ENCODE results near the gene NAP1L5.
A peak's percentile ranks its signal among the peaks of the same experiment; 100 is the strongest.

Gene NAP1L5, protein sequence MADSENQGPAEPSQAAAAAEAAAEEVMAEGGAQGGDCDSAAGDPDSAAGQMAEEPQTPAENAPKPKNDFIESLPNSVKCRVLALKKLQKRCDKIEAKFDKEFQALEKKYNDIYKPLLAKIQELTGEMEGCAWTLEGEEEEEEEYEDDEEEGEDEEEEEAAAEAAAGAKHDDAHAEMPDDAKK

DNA sequence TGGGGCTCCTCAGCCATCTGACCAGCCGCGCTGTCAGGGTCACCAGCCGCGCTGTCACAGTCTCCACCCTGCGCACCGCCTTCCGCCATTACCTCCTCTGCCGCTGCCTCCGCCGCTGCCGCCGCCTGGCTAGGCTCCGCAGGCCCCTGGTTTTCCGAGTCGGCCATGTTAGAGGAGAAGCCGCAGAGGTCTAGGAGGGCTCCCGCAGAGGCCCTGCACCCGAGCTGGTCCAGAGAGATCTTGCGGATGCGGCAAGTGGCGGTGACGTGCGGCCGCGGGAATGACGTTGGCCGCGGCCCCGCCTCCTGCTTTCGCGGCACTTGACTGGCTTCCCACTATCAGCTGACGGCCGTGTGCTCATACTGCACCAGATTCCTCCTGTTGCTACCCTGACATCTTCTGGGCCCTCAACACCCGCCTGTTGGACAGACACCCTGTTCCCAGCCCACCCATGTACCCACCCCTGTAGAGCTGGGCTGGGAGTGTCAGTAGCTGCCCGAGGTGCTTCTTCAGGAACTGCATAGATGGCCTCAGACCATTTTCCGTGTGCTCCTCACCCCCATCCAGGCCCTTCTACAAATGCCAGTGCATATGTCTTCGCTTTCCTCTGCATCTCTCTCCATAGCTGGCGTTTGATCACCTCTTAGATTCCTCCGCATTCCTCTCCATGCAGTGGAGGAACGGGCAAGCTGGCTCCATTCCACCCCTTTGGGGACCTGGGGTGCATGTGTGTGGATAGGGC, at the start of gene NAP1L5:
Gene NAP1L5 (minus strand): TSS at position 242 of the 742 bp plus-strand sequence. CDS start 75 bp downstream, at position 167.
- peak; percentile 68 for DNase-seq

DNA sequence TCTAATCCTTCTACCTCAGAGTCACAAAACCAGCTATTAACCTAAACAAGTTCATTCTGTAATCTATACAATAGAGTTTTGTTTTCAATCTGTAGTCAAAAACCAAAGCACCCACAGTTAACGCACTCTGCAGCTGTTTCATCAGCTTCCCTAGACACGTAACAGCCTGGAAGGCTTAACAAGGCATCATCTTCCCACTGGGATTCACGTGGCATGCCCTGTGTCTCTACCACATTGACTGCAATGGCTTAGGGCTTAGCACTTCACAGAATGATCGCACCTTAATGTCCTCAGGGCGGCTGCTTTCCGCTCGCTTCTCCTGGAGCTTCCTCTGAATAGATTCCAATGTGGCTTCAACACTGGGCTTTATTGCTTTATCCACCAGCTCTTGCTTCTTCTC, 49.7 kb upstream of the NAP1L5 start:
- DNase-seq: no peak

DNA sequence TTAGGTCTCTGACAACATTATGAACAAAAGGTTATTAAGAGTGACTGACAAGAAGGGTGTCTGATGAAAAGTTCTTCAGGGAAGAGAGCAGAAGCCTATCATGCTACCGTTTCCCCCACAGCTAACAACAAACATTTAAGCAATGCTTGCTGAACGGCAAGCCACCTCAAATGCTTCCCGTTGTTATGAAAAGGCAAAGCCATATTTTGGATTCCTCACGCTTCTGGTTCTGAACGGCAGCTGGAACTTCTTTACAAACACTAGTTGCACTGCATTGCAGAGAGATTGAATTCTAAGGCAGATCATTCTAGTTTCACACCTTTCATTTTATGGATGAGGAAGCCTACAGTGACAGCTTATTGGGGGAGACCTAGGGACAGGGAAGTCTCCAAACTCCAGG, 48.6 kb upstream of the NAP1L5 start:
- DNase-seq: no peak

DNA sequence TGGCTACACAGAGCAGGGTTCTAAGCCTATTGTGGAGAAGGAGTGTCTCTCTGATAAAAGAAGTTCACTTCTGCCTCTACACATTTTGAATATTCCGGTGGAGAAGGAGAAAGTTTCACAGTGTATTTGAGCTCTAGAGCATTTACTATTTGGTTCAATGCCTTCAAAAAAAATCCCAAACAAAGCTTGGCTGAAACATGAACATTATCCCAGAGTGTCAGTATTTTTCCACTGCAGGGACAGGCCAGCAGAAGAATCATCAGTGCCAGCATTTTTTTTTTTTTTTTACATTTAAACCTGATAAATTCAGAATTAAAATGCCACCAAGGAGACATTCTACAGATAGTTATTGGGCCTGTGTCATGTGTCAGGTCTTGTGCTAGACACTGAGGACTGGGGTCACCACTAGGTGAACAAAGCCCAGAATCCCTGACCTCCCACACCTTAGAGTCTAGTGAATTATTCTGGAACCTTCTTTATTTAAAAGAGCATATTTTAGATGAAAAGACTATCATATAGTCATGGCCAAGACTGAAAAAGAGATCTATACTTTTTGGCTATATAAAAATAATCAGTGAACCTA, 48.0 kb upstream of the NAP1L5 start:
- DNase-seq: no peak

DNA sequence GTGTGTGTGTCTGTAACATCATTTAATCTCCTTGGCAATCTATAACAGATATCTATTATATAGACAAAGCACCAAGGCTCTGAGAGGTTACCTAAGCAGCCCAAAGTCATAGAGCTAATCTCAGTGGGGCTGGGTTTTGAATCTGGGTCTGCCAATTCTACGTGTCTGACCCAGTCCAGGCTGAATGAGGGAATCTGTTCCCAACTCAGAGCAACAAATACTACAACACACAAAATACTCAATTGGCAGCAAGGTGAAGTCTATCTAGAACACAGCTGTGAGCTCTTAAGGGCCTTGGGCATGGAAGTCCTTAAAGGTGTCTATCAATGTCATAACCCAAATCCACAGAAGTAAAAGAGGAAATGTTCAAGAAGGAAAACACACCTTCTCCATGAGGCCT, 47.5 kb upstream of the NAP1L5 start:
- no peak for DNase-seq

DNA sequence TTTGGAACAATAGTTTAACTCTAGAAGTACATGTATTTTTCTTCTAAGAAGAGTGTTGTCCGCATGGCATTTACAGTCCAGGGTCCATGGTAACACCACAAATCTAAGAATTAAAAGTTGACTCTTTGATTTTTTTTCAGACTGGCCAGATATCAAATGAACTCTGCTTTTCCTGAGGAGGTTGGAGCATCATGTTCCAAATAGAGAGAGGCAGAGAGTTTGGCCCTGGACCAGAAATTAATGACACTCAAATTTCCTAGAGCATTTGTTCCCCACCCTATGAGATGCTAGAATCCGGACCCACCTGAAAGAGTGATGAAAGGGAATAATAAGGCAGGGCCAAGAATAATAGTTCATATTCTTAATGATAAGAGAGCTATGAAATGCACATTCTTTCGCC, 47.0 kb upstream of the NAP1L5 start:
- DNase-seq: no peak

DNA sequence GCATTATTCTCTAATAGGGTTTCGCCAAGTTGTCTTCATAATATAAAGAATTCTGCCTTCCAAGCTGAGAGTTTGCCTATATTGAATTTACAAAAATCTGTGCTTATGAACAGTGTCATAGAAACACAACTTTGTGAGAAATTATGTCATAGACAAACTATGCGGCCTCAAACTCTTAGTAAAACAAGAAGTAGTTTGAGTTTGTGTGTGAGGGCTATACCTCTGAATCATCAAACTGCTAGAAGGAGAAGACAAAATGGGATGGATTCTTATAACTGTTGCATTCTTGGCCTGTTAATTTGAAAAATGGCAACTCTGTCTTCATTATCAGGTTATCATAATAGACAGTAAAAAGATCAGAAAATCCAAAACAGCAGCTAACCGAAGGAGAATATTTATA, 46.1 kb upstream of the NAP1L5 start:
- no peak for DNase-seq

DNA sequence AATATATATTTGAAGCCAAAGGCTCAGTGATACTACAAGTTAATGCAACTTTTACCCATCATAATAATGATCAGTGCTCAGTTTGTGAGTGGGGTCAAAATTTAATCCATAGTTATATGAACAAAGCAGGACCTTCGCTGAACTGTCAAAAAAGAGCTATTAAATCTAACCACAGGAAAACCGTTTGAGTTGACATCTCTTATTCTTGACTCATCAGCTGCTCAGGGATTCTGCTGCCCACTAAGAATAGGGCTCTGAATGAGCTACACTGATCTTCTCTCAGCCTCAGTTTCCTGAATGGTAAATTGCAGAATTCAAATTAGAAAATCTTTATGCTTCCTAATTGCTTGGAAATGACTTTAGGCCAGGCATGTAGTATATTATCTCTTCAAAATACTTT, 44.9 kb upstream of the NAP1L5 start:
- DNase-seq: no peak

DNA sequence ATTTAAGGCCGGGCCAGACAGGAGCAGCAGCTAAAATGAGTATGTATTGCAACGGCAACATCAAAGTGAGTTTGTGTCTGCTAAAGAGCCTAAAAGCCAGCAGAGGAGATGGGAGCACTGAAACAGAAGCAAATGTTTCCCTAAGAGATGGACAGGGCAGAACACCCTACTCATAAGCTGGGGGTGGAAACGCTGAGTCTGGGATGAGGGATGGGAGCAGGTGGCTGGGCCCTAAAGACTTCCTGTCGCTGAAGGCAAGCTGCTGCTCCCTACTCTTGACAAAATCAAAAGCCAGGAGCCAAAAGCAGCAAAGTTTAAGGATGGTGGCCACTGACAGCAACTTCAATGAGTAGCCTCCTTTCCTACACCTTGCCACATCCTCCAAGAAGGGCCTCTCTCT, 40.6 kb upstream of the NAP1L5 start:
- DNase-seq: no peak

DNA sequence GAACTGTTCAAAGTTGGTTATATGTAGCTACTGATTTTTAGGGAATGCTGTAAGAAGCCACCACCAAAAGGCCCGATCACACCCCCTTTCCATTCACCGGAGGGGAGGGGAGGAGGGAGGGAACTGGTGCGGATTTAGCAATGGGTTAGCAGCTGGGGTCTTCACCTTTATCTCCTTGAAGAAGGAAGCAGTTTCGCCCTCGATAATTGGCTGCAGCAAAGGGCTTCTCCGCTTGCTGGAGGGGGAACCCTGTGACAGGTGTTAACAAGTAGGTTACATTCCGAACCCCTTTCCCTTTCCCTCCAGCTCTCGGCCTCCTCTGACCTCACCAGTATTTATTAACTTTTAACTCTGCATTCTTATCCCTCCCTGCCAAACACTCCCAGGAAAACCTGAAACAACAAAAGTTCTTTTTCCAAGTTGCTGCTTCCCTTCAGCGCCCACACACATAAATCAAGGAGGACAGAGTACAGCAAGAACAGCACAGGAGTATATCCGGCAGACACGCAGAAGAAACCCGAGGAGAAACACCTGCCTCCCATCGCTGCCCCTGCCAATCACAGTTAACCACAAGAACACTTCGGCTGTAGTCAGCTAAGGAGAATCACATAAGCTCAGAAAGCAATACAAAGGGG, 39.8 kb upstream of the NAP1L5 start:
- no peak for DNase-seq

DNA sequence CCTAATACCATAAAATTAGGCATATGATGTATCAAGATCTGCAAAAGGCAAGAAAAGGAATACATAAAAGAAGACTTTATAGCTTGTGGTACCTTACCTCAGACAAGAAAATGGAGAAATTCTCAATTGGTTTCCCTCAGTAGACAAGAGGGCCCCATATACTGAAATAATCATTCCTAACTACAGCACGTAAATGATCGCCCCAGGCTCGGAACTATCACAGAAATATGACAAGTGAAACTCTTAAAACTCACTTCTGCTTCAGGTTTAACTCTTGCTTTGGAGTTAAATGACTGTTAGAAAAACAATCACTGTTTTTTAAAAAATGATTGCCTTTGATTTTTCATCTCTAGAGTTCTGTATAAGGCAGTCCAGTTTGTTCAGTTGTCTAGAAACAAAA, 38.6 kb upstream of the NAP1L5 start:
- DNase-seq: no peak

DNA sequence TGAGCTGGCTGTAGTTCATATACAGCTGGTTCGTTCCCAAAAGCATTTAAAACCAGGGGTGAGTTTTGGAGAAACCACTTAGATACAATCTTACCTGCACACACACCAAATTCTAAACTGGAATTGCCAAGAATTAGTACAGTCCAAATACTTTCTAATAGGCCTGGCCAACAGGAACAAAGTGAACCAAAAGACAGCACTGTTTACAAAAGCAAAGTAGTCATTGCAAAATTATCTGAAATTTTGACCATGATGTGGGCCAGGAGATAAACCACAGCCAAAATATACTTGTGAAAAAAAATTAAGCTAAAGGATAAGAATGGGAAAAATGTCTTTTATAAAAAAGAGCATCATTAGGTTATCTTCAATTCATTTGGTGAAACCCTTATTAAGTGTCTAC, 37.9 kb upstream of the NAP1L5 start:
- no peak for DNase-seq

DNA sequence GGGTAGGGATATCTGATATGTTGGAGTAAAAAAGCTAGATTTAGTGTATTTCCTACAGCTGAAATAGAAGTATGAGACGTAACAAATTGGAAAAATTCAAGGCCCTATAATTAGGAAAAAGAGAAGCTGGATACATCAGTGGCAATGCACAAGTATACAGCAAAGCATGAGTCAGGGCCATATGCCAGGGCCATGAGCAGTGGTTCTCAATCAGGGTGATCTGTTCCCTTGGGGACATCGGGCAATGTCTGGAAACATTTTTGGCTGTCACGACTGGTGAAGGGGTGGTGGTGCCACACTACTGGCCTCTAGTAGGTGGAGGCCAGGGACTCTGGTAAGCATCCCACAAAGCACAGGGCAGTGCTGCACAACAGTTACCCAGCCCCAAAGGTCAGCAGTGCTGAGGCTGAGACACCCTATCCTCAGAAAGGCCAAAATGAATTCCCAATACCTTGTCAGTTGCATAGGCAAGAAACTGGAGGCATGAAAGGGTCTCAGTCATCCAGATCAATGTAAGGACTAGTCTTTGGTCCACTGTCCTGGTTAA, 36.8 kb upstream of the NAP1L5 start:
- no peak for DNase-seq

DNA sequence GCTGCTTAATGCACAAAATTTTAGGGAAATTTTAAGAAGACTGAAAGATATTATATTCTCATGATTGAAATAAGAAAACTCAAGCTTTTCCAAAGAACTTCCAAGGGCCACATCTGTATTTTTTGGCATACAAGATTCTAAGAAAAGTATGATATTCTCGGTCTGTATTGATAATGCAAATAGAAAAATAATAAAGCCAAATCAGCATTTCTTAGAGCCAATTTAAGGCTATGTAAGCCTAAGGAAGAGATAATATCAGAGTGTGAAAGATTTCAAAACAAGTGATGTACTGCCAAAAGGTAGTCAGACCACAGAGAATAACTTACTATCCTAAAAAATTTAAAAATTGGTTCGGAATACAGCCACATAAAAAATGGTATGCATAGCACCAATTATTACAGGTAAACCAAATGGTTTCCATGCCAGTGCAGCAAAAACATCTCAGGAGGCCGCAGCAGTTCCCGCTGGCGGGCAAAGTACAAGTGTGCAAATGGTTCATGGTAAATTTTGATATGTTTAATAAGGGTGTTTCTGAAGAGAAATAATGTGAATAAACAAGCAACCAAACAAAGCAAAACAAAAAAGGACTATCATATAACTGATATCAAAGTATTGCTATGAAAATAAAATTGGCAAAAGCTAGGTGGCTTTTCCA, 35.2 kb upstream of the NAP1L5 start:
- no peak for DNase-seq

DNA sequence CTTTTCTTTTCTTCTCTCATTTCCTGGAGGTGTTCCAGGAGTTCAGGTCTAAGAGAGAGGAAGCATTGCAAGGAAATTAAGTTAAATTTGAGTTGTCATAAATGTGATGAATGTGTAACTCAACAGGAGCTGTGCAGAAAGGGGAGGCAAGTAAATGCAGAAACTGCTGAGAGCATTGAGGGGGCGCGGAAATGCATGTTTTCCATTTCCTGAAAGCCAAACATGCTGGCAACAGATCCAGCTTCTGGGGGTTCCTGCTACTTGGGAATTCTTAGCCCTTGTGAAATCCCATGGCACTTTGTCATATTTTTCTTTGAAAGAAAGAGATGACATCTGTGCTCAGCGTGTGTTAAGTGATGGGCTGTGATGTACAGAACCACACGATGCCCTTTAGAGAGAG, 33.8 kb upstream of the NAP1L5 start:
- DNase-seq: no peak

DNA sequence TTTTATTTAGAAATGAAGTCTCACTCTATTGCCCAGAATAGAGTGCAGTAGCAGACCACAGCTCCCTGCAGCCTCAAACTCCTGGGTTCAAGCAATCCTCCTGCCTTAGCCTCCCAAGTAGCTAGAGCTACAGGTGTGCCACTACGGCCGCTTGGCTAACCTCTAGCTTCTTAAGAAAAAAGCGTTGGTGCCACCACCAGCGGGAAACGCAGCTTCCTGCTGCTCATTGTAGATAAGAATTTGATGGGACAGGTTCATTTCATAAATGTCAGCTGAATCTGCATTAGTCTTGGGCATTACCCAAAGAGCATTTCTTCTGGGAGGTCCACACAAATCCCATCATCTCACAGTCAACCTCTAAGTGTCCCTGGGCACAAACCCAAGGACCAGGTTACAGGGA, 33.2 kb upstream of the NAP1L5 start:
- no peak for DNase-seq

DNA sequence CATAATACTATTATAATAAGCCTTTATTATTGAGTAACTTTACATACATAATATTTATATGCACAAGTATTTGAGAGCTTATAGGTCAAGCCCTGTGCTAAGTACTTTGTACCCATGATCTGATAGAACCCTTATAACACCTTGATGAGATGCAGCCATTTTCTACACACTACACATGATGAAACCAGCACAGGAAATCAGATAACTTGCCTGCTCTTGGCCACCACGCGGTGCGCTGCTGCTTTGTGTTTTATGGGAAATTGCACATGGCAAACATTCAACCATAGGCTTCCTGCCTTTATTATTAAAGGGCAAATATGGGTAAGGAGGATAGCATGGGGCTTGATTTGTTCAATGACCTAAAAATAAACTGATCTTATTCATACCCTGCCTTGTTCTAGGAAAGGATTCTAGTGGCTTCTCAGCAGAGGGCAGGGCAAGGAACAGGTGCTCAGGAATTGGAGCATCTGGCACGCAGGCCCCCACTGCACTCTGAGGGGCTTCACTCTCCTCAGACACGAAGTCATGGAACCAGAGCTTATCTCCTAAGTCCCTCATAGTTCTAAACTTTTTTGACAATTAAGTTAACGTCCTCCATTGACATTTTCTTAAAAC, 31.6 kb upstream of the NAP1L5 start:
- DNase-seq: no peak

DNA sequence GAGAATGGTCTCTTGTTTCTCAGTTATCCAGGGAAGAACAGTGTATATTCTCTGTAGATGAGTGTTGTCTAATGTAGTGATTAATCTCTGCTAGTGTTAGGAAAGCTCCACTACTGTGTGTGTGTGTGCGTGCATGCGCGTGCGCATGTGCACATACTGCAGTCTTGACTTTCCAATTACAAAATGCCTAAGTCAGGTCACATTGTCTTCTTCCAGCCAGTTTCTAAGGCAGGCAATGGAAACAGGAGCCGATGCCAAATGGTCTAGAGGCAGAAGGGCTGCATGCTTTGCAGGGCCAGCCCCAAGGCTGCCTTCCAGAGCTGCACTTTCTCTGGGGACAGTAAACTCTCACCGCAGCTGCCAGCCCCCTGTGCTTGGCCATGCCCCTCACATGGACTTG, 30.5 kb upstream of the NAP1L5 start:
- no peak for DNase-seq

DNA sequence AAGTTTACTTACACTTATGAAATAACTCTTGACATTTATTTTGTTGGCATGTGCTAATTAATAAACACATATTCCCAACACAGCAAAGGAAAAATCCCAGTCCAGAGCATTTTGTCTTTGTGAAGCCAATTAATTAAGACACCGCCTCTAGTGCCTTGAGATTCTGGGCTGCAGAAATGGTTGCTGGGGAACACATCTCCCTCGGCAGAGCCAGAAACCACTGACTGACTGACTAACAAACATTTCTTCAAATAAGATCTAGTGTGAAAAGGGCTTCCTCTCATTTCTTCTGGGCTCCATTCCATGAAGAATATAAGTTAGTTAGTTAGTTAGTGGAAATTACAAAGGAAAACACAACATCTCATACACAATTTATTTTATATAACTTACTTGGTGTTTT, 28.4 kb upstream of the NAP1L5 start:
- no peak for DNase-seq

DNA sequence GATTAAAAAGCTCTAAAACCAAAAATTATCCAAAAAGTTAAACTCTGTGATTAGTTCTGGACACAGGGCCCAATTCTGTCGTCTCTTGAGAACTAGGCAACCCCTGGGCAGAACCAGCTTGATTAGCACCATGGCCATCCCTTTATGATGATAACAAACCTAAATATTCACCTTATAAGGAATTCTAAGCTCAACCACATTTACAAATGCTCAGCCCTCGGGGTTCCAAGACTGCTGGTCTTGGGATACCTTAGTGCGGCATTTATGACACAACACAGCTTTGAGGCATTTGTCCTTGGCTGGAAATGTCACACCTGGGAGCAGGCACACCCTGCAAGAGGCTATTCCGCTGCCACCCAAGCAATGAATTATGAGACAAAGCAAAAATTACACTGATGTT, 27.5 kb upstream of the NAP1L5 start:
- DNase-seq: no peak

DNA sequence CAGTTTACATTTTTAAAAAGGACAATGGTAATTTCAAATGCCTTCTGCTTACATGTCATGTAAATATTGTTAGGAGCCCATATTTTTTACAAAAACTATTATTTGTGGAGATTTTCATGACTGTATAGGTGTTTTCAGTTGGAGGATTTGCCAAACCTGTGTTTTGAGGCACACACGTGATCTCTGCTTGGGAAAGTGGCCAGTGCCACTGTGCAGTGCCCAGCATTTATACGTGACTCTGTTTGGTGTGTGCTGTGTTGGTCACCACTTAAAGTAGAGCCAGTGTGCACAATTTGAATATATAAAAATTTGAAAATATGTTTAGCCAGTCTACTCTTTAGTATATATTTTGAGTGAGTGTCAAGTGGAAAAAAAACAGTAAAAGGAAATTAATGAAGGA, 26.8 kb upstream of the NAP1L5 start:
- DNase-seq: no peak

DNA sequence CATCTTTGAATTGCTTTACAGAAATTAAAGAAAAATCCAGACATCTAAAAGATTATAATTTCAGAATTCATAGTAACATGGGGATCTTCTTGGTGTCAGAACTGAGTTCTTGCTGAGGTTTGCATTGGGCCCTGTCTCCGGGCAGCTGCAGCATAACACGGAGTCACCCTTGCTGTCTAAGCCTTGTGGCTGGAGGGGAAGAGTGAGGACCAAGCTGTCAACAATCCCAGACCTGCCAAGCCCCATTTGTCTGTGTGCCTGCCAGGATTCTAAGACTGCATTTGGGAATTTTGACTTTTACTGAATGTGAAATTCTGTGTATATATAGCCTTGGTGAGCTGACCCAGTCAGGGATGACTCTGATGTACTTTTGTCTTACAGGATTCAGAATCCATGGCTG, 25.2 kb upstream of the NAP1L5 start:
- no peak for DNase-seq

DNA sequence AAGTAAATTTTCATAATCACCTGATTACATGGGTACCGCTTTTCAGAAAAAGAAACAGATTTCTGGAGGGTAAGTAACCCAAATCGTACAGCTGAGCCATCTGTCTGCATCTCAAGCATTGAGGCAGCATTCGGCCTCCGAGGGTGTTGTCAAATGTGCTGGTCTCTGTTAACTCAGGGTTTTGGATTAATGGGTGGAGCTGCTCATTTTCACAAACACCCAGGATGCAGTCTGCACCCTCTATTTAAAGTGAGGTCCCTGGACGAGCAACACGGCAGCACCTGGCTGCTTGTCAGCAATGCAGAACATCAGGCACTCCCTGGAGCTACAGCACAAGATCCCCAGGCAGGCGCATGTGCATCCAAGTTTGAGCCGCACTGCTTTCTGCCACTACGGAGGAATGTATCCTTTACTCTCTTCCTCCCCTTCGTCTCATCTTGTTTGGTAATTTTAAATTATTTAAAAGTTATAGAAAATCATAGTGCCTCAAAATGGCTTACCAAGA, 24.7 kb upstream of the NAP1L5 start:
- DNase-seq: no peak
